ENCODE measurements around the gene NELL2.

GRCh38 chr12:44759289-44759688 lies 116.8 kb downstream of the NELL2 start:
- TF ChIP-seq POLR2AphosphoS5 (IDR thresholded peaks at IDR 0.05; ENCODE audit: low read depth) (no peak), CTCF (IDR thresholded peaks at IDR 0.05; ENCODE audit: insufficient read depth, low read length) (no peak), GABPA (IDR thresholded peaks at IDR 0.05; ENCODE audit: low read depth) (no peak)
